Heart right ventricle (tissue), 16 donors: ENCODE measurements around the gene FFAR4. TPM values are rescaled to one million over a fixed set of nuclear protein-coding genes. Genes with fewer than 3 reads are reported as not detected.

Experiments used
- ATAC-seq, 8 donors: fragments of 200-7000 bp; cut with Tn5 transposase; one replicate each; pipeline ENCODE4 v1.9.1; 2020; ENCODE audit warnings: mild to moderate bottlenecking in 8 of 8, moderate library complexity in 8 of 8, moderate number of reproducible peaks in 1 of 8
- DNase-seq, 2 donors: peaks; one replicate each; pipeline ENCODE4 v3.0.0-alpha.2; 2020
- H3K27ac ChIP-seq, 10 donors: fragments of 200-600 bp; sonication (generic) in 2 of 10; one replicate each; pipeline versions ENCODE4 v1.5.0 to v1.8.0; 2020 to 2022; ENCODE audit warnings: mild to moderate bottlenecking in 3 of 10
- H3K27me3 ChIP-seq, 7 donors: fragments of 200-600 bp; one replicate each; pipeline ENCODE4 v1.8.0; 2021 to 2022; ENCODE audit warnings: mild to moderate bottlenecking in 2 of 7
- H3K36me3 ChIP-seq, 9 donors: fragments of 200-600 bp; sonication (generic) in 1 of 9; one replicate each; pipeline versions ENCODE4 v1.5.0 to v1.8.0; 2020 to 2022; ENCODE audit warnings: mild to moderate bottlenecking in 2 of 9
- H3K4me1 ChIP-seq, 9 donors: fragments of 200-600 bp; sonication (generic) in 1 of 9; one replicate each; pipeline versions ENCODE4 v1.5.0 to v1.8.0; 2020 to 2022; ENCODE audit warnings: mild to moderate bottlenecking in 4 of 9
- H3K4me3 ChIP-seq, 10 donors: fragments of 200-600 bp; sonication (generic) in 2 of 10; one replicate each; pipeline versions ENCODE4 v1.5.0 to v1.8.0; 2020 to 2022; ENCODE audit warnings: mild to moderate bottlenecking in 7 of 10, moderate library complexity in 2 of 10
- H3K9me3 ChIP-seq, 11 donors: fragments of 200-600 bp in 10 of 11; sonication (generic) in 2 of 11; one replicate each; pipeline versions ENCODE4 v1.5.0 to v1.8.0; 2013 to 2022; ENCODE audit warnings: mild to moderate bottlenecking in 2 of 11, control low read depth in 1 of 11, moderate library complexity in 1 of 11
- CTCF ChIP-seq, 9 donors: fragments of 200-600 bp; sonication (generic) in 2 of 9; IDR thresholded peaks; one replicate each; pipeline versions ENCODE4 v1.5.0 to v1.8.0; 2021 to 2022; ENCODE audit warnings: antibody characterized with exemption in 9 of 9, mild to moderate bottlenecking in 5 of 9, moderate library complexity in 1 of 9
- WGBS, 2 donors: extraction: QIAGEN DNeasy Blood & Tissue Kit; methylation state at CpG; one replicate each; pipeline ENCODE4 v1.1.7; 2013; ENCODE audit warnings: inconsistent platforms in 1 of 2; 5-methylcytosine and 5-hydroxymethylcytosine counted together
- intact Hi-C, 10 donors: fragments of 100-400 bp; cut with DNase I; formaldehyde crosslinking; loops; one replicate each; pipeline versions ENCODE4 v1.11.1 to v1.14.2; 2022
- polyA plus RNA-seq, 2 donors: library from polyadenylated mRNA; stranded (reverse); fragments of 200-250 nt; gene quantifications; one replicate each; pipeline ENCODE4 v1.2.3, GENCODE V29; 2013
- total RNA-seq, 10 donors: library from RNA; stranded (reverse); fragmentation: NEBNext Ultra II Directional in 3 of 10; extraction: Animal tissue kit (Norgen Biotek cat#: 25700) in 3 of 10; gene quantifications; one replicate each; pipeline versions ENCODE4 v1.2.1 to v1.2.4, GENCODE V29; 2021 to 2023
- donor health status: Arrhythmogenic right ventricular cardiomyopathy.
- donor health status: ischemic (EF 13 %, LVEDD 7.1; RV severe dilation, severe dysfunction).
- donor health status: healthy with polysubstance abuse.
- donor health status: DM: no; HTN: yes; CAD: no.
- donor health status: DM: no; HTN: no; CAD: no.
- donor health status: ischemic (EF 25% LVEDD 6.9; RV normal size, moderate dysfunction).
- donor health status: ischemic (EF 25% LVEDD 5.7; RV mildly dilated, moderate dysfunction).
- donor health status: healthy.
- donor health status: DM: yes; HTN: yes; CAD: no.
- donor health status: Ischemic cardiomyopathy.
- donor health status: ischemic (EF 35%, LVEDD 5.7; RV mildly dilated, moderate dysfunction).
- donor health status: nonischemic (EF 11% LVEDD 7.7; RV severe dilation, severe dysfunction).
- donor health status: DM: yes; HTN: yes; CAD: no.
- donor health status: PGD.
- donor health status: ischemic (EF 29% LVEDD 5.4; RV normal size, mild dysfunction).
- donor health status: nonischemic (EF 23%, LVEDD 6.1; RV moderate dilation, normal function).

FFAR4 gene
- total and polyA plus RNA-seq, 12 donors, result 0.07 to 0.37 (median 0.12) TPM; not detected in 6

GRCh38 chr10:93577565-93577964 is 11.1 kb downstream of the FFAR4 start:
- H3K36me3 ChIP-seq, result no peaks in the 10 kb centered on the region
- 86 to 88% methylated on average over 3 of the region's 3 CpGs for whole genome bisulfite sequencing, 2 donors
- no peak overlapping the region for H3K4me3 ChIP-seq
- TF ChIP-seq CTCF (IDR thresholded peaks at IDR 0.05), result no peak
- no peak for DNase-seq
- peaks cover 0 to 12% (median 0%) of the 10 kb centered on the region in 11 donors for H3K9me3 ChIP-seq
- H3K27me3 ChIP-seq, result peaks cover 0 to 17% (median 0%) of the 10 kb centered on the region in 7 donors
- peaks cover 0 to 16% (median 0%) of the 10 kb centered on the region in 9 donors for H3K4me1 ChIP-seq
- H3K27ac ChIP-seq, result no peak overlapping the region
- intact Hi-C loops, result no loop called here
- no peak for ATAC-seq

- WGBS, 2 donors, result 89 to 90% methylated on average over 7 of the region's 7 CpGs
- H3K27me3 ChIP-seq, result peaks cover 0 to 16% (median 0%) of the 10 kb centered on the region in 7 donors
- no peak for ATAC-seq
- TF ChIP-seq CTCF (IDR thresholded peaks at IDR 0.05), result no peak
- DNase-seq, result no peak
- H3K36me3 ChIP-seq, result no peaks in the 10 kb centered on the region
- H3K4me1 ChIP-seq, result peaks cover 0 to under 1% (median 0%) of the 10 kb centered on the region in 9 donors
- no peak overlapping the region for H3K27ac ChIP-seq
- H3K9me3 ChIP-seq, result peaks cover 0 to 12% (median 0%) of the 10 kb centered on the region in 11 donors
- intact Hi-C loops, result no loop called here
- H3K4me3 ChIP-seq, result no peak overlapping the region
These were observed 12.6 kb downstream of the FFAR4 start for GRCh38 chr10:93579089-93579488.

GRCh38 chr10:93579985-93580711 is 13.7 kb downstream of the FFAR4 start:
- Histone ChIP-seq H3K27ac (no peak overlapping the region), H3K36me3 (no peaks in the 10 kb centered on the region), H3K9me3 (peaks cover 0 to 12% (median 0%) of the 10 kb centered on the region in 11 donors), H3K27me3 (peaks cover 0 to 14% (median 0%) of the 10 kb centered on the region in 7 donors), H3K4me1 (no peaks in the 10 kb centered on the region), H3K4me3 (no peak overlapping the region)
- ATAC-seq, result no peak
- WGBS, 2 donors, result 84 to 86% methylated on average over 3 of the region's 3 CpGs
- intact Hi-C loops, result no loop called here
- DNase-seq, result no peak
- TF ChIP-seq CTCF (IDR thresholded peaks at IDR 0.05), result no peak

- Histone ChIP-seq H3K27me3 (peaks cover 0 to 14% (median 0%) of the 10 kb centered on the region in 7 donors), H3K36me3 (no peaks in the 10 kb centered on the region), H3K4me3 (no peak overlapping the region), H3K4me1 (no peaks in the 10 kb centered on the region), H3K27ac (no peak overlapping the region), H3K9me3 (peaks cover 0 to 12% (median 0%) of the 10 kb centered on the region in 11 donors)
- intact Hi-C loops, result no loop called here
- no peak for TF ChIP-seq CTCF (IDR thresholded peaks at IDR 0.05)
- WGBS, 2 donors, result 37 to 45% methylated on average over 6 of the region's 6 CpGs
- ATAC-seq (no peak), DNase-seq (no peak)
These were observed 14.4 kb downstream of the FFAR4 start for GRCh38 chr10:93580828-93581227.
